Stimulated activated CD8-positive, alpha-beta memory T cell treated with anti-CD3 and anti-CD28 coated beads, Interleukin-2, amount 100 ng/mL, for 48 hours (primary cell): Measurements from ENCODE around the gene SDR39U1.

ENCODE experiments used
- DNase-seq, 2 donors: peaks; one replicate each; pipeline ENCODE4 v3.0.0-alpha.2; 2020; ENCODE audit warnings: low read depth in 2 of 2

SDR39U1 gene

DNA sequence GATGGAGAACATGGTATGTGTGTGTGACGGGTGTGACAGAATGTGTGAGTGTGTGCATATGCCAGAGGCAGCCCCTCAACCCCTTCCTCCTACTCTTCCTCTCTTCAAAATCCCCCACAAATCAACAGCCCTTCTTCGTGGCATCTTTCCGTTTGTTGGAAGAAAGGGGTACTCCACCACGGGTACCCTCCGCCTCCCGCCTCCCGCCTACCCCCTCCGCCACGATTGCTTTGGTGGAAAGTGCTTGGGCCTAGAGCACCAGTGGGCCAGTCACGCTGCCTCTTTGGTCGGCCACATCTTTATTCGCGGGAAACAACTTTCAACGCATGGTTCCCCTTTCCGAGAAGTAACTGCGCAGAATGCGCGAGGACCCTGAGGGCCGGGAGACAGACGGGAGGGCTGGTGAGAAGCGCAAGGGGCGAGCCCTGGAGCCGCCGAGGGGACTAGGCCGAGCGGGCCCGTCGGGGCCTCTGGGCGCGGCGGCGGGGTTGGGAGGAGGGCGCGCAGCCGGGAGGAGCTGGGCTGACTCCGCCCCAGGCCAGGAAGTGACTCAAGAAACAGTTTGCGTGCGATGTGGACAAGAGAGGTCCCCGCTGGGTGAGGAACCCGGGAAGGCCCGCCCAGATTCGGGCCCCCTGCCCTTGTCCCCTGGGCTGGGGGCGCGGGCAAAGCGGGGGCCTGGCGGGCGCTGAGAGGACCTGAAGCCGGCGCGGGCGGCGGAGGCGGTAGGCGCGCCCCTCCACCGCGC lies 13.0 kb downstream of the SDR39U1 start, which contains the start of the genes CBLN3 and KHNYN:
CBLN3 (minus strand) TSS at position 274 of the 748 bp plus-strand sequence. CDS start 614 bp downstream, outside the sequence.
KHNYN (plus strand) TSS at position 560 of the 748 bp plus-strand sequence. CDS start 777 bp downstream, outside the sequence.
- DNase-seq: peak; percentile 80 to 81

DNA sequence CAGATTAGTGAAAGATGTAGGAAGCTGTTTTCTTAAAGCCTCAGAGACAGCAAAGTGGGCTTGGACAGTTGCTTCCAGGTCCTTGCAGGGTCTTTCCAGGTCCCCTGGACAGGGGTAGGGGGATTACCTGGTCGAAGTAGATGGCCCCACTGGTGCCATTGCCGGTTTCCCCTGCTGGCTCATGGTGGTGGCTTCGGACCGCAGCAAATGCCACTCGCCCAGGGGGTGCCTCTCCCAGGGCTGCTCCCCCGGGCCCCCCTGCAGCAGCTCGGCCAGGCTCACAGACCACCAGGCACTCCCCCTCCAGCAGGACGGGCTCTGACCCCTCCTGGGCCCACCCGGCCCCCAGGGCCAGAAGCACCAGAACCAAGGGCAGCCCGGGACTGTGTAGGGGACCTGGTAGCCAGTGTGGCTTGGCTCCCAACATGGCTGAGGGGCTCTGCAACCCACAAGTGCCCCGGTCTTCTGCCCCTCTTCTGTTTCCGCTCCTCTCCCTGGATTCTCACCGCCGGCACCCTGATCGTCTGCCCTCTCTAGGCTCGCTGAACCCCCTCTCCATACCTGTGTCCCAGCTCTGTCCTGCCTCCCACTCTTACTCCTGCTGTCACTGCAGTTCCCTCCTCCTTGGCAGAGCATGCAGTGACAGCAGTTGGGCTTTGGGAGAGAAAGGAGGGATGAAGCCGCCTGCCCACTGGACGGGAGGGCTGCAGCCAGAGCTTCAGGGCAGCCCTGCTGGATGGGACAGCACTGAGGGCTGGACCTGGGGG lies 13.8 kb downstream of the SDR39U1 start:
- DNase-seq: no peak

DNA sequence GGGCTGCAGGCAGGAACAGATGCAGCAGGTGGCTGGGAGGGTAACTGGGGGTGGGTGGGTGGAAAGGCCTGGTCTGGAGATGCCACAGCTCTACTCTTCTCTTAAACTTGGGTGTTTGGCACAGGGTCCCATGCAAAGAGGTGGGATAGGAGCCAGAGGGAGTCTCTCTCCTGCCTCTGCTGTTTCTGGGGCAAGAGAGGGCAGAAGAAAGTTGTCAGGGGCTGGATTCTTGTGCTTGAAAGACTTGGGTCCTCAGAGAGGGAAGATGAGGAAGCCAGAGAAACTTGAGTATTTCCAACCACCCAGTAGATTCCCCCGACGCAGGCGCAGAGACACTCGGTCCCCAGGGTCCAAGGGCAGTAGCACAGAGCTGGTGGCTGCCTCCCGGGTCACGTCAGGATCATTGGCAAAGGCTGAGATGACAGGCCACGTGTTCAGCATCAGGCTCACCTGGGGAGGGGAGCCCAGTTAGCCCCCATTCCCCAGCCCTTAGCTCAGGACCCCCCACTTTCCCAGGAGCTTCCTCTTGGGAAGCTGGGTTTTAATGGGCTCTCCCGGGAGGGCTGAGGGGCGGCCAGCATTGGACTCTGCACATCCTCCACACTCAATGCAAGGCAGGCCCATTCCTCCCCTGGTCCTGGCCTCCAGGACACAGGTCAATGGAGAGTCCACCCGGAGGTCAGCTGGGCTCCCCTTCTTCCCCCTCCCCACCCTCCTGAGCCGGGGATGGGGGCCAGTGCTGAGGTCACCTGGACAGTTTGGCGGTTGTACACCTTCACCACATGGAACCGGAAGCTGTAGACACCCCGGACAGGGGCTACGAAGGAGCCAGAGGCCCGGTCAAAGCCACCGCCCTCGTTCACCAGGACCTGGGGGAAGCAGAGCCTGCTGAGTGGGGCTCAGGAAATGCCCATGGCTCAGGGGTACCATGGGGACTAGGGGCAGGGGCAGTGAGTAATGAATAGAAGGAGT lies 14.8 kb downstream of the SDR39U1 start:
- no peak for DNase-seq

DNA sequence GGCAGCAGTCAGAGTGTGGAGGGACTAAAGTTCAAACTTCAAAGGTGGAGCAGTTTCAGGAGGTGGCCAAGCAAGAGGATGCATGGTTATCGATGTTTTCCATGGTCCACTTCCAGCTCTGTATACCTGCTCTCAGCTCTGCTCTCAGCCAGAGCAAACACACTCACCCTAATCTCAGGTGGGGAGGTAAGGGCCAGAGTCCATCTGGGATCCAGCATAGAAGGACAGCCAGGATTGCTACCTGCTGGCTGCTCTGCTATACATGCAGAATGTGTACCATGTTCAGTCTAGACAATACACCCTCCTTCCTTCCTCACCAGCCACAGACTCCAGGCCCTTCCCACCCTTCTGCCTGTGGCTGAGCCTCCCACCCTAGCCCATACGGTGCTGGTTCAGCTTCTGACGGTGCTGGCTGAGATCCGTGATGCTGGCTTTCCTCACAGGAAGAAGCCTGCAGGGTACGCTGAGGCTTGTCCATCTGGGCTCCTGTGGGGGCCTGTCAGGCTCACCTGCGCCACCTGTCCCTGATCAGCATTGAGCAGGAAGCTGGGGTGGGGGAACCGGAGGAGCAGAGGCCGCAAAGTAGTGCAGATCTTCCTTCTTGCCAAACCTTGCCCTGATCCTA lies 15.6 kb downstream of the SDR39U1 start:
- DNase-seq: no peak

DNA sequence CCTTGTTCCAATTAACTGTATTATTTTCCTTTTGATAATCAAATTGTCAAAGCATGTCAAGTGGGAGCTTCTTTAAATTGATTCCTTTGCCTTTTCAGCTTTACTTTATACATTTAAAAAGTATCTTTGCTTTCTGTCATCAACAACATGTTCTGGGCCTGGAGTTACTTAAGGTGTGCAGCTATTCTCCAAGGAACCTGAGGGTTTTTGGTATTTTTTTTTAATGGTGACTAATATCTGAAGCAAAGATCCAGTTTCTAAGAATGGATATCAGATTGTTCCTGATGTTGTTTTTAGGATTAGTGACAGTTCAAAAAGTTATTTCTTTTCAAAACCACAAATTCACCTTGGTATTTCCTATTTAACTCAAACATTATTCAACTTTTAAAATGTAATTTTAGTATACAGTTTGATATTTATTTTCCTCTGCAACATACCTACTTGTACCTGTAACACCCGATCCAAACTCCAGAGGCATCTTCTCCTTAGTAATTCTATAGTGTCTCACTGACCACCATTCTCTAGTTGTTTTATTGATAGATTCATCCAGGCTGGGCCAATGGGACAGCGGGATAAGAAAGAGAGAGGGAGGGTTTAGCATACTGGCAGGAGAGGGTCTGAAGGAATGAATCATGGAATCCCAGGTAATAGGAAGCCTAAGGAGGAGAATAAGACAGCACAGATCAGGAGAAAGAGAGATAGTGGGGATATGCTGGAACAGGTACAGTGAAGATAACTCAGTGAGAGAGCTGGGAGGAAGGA lies 16.2 kb downstream of the SDR39U1 start:
- no peak for DNase-seq

DNA sequence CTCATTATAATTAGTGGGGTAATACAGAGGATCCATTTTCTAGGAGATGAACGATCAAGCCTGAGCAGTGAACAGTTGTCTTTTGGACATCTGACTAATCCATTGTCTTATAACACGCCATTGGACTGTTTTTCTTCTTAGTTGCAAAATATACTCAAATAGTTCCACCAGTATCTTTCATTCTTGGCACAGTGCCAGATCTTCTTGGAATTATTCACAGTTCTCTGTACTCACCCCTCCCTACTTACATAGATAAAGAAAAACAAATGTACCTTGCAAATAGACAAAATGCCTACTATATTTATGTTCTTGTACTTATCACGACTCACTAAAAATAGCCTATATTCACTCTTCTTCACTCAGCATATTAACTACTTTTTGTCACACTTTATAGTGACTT lies 16.9 kb downstream of the SDR39U1 start:
- DNase-seq: no peak

DNA sequence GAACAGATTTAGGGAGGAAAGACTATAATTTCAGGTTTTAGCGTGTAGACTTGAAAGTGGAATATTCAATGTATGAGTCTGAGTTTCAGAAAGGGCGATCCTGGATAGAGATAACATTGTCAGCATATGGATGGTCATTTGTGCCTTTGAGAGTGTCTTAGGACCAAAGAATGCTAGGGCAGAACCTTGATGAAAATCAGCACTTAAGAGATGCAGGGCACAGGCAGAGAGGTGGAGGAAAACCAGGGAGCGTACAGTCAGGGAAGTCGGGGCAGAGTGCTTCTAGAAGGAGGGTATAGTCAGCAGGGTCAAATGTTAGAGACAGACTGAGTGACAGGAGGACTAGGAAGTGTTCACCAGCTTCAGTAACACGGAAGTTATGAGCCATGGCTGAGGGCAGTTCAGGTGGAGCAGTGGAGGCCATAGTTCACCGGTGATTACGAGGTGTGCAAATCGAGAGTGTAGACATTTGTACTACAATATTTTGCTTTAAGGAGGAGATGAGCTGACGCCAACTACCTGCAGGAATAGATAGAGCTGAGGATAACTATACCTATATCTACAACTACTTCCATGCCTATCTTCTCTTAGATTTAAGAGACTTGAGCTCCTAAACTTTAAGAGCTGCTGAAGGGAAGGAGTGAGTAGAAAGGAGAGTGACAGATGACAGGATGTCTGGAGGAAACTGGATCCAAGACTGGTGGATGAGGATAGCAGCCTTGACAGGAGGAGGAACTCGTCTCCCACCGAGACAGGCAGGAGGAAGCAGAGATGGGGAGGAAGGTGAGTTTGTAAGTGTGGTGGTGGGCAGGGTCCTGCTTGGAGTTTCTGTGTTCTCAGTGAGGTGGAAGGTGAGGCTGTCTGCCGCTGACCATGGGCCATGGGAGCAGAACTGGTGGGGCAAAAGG lies 19.6 kb downstream of the SDR39U1 start:
- DNase-seq: no peak

DNA sequence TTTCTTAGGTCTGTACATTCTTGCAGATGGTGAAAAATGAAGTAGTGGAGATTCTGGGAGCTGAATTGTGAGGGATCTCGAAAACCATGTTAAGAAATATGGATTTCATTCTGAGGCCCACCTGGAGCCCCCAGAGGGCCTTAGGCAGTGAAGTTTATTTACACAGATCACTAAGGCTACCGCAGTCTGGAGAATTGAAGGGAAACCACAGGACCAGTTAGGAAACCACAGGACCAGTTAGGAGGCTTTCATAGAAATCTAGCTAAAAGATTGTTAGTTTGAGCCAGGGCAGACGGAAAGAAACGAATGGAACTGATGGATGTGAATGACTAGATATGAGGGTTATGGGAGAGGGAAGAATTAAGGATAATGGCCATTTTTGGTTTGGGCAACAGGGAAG lies 20.3 kb downstream of the SDR39U1 start:
- DNase-seq: no peak

DNA sequence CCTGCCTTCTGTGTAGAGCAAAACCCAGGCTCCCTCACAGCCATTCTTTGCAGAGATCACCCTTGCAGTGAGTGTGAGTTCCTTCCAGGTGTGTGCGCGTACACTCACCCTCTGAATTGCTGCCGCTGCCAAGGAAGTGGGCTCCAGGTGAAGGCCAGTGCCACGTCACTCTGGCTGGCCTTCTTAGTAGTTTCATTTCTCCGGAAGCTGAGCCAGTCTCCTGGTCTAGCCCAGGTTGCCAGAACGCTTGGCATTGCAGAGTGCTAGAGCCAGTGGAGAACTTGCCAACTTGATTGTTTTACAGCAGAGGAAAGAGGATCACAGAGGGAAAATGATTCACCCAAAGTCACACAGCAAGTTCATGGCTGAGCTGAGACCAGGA lies 24.1 kb downstream of the SDR39U1 start:
- DNase-seq: no peak

DNA sequence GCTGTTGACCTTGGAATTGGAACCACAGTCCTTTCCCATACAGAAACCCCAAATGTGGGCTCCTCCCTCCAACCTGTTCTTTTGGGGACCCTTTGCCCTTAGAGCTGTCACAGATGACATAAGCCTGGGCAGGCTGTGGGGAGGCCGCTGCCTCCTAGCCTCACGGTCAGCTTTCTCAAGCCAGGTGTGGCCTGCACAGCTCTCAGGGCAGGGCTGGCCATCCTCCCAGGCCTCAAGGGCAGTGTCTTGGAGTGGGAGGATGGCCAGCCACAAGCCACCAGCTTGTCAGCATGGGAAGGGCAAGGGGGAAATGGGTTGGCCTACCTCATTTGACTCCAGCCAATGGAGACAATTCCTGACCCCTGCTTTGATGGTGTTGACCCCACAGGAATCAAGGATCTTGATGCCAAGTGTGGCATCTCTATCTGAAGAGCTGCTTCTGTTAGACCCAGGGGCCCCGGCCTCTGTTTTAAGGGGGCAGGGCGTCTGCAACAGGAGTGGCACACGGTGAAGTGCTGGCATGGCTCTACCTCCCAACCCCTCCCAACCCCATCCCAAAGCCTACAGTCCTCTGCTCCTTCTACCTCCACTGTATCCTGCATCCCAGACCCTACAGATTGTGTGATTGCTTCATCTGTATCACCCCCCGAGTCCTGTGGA lies 24.6 kb downstream of the SDR39U1 start:
- no peak for DNase-seq

DNA sequence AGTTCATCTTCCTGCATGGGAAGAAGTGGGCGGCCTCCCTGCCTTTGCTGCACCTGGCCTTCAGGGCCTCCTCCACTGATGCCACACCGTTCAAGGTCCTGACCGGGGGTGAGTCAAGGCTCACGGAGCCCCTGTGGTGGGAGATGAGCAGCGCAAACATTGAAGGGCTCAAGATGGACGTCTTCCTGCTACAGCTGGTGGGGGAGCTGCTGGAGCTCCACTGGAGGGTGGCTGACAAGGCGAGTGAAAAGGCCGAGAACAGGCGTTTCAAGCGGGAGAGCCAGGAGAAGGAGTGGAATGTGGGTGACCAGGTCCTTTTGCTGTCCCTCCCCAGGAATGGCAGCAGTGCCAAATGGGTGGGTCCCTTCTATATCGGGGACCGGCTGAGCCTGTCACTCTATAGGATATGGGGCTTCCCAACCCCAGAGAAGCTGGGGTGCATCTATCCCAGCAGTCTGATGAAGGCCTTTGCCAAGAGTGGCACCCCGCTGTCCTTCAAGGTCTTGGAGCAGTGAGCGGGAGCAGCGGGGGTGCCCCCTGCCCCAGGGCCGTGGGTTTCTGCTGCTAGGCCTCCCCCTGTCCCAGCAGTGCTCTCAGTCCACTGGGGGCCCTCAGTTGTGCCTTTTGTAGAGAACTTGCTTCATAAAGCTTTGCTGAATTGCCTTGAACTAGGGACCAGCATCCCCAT lies 25.5 kb downstream of the SDR39U1 start:
- DNase-seq: no peak

DNA sequence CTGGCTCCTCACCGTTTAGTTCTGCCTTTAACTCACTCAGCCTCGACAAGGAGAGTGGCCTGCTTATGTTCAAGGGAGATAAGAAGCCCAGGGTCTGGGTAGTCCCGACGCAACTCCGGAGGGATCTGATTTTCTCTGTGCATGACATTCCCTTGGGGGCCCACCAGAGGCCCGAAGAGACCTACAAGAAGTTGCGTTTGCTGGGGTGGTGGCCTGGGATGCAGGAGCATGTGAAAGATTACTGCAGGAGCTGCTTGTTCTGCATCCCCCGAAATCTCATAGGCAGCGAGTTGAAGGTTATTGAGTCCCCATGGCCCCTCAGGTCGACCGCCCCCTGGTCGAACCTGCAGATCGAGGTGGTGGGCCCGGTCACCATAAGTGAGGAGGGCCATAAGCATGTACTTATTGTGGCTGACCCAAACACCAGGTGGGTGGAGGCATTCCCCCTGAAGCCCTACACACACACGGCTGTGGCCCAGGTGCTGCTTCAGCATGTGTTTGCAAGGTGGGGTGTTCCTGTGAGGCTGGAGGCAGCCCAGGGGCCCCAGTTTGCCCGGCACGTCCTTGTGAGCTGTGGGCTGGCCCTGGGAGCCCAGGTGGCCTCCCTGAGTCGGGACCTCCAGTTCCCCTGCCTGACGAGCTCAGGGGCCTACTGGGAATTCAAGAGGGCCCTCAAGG lies 26.2 kb downstream of the SDR39U1 start:
- DNase-seq: no peak

DNA sequence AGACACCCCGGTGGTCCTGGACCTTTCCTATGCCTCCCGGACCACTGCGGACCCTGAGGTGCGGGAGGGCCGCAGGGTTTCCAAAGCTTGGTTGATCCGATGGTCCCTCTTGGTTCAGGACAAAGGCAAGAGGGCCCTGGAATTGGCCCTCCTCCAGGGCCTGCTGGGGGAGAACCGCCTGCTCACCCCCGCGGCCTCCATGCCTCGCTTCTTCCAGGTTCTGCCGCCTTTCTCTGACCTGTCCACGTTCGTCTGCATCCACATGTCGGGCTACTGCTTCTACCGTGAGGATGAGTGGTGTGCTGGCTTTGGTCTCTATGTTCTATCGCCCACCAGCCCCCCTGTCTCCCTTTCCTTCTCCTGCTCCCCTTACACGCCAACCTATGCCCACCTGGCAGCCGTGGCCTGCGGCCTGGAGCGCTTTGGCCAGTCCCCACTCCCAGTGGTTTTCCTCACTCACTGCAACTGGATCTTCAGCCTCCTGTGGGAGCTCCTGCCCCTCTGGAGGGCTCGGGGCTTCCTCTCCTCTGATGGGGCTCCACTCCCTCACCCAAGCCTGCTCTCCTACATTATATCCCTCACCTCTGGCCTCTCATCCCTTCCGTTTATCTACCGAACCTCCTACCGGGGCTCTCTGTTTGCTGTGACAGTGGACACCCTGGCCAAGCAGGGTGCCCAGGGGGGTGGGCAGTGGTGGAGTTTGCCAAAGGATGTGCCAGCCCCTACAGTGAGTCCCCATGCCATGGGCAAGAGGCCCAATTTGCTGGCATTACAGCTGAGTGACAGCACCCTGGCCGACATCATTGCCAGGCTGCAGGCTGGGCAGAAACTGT lies 26.9 kb downstream of the SDR39U1 start:
- no peak for DNase-seq

DNA sequence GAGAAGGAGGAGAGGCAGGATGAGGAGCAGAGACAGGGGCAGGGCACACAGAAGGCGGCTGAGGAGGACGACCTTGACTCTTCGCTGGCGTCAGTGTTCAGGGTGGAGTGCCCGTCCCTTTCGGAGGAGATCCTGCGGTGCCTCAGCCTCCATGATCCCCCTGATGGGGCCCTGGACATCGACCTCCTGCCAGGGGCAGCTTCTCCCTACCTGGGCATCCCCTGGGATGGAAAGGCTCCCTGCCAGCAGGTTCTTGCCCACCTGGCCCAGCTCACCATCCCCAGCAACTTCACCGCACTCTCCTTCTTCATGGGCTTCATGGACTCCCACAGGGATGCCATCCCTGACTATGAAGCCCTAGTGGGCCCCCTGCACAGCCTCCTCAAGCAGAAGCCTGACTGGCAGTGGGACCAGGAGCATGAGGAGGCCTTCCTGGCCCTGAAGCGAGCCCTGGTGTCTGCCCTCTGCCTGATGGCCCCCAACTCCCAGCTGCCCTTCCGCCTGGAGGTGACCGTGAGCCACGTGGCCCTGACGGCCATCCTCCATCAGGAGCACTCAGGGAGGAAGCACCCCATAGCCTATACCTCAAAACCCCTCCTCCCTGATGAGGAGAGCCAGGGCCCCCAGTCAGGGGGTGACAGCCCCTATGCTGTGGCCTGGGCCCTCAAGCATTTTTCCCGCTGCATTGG lies 27.7 kb downstream of the SDR39U1 start:
- DNase-seq: no peak

DNA sequence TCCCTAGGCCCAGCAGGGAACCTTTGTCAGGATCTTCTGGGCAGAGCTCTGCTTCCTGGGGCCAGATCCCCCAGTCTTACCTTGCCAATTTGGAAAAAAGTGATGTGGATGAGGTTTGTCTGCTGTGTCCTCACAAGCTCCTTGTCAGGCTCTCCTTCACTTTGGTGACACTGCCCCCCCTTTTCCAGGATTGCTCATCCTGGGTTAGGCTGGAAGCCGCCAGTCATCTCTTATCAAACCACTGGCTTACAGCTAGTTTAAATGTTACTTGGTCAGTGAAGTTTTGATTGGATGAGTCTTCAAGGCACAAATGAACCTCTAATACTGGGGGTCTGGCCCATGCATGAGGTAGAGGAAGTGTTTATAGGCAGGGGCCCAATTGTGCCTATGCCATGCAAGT lies 28.5 kb downstream of the SDR39U1 start:
- no peak for DNase-seq
